Stimulated activated CD4-positive, alpha-beta T cell treated with anti-CD3 and anti-CD28 coated beads, Interleukin-4, amount 100 ng/mL, for 24 hours (primary cell): ENCODE results near the gene LILRB2.
"Not testable (repeated sequence)": the region's sequence is repeated elsewhere in the genome, so short reads cannot be mapped to it uniquely, and the experiment has no call there.

Source experiments
- DNase-seq: peaks from one replicate; pipeline ENCODE4 v3.0.0-alpha.2; 2020

The LILRB2 gene

GRCh38 chr19:54271587-54271986 is 9.3 kb downstream of the LILRB2 start:
- DNase-seq, result not testable (repeated sequence)

DNA sequence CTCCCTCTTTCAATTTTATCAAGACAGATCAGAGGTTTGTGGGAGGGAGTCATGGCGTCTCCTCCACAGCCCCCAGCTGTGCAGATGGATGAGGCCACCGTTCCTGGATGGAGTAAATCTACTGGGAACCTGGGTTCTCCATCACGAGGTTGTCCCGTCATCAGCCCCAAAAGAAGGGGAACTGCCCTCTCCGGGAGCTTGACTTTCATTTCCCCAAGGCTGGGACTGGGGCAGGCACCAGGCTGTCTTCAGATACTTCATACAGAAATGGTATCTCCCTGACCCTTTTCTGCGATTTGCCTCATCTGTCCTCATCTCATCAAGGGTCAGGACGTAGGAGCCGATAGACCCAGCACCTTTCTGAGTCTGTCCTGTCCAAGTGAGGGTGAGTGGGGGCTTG is 9.8 kb downstream of the LILRB2 start:
- DNase-seq, result no peak

DNA sequence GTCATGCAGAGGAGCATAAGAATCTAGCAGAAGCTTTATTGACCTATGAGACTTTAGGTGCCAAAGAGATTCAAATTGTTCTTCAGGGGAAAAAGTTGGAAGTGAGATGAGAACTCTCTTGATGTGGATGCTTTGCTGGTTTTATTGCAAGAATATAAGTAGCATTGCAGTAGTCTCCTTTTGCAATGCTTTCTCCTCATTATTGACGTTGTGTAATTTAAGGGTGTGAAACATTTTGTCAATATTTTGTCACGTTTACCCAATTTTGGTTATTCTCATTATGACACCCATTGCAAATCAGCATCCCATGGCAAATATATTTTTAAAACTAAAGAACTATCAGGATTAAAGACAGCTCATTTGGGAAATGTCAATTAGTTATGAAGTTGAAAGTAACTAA is 12.0 kb downstream of the LILRB2 start:
- no peak for DNase-seq

- DNase-seq, result peak; percentile 73
Measured at GRCh38 chr19:54266133-54266532, 14.8 kb downstream of the LILRB2 start.

DNA sequence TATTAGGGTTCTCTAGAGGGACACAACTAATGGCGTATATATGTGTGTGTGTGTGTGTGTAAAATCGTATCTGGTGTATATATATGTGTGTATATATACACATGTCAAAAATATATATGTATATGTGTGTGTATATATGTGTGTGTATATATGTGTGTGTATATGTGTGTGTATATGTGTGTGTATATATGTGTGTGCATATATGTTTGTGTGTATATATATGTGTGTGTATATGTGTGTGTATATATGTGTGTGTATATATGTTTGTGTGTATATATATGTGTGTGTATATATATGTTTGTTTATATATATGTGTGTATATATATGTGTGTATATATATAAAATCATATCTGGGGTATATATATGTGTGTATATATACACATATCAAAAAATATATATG is 18.4 kb downstream of the LILRB2 start:
- DNase-seq, result no peak

DNA sequence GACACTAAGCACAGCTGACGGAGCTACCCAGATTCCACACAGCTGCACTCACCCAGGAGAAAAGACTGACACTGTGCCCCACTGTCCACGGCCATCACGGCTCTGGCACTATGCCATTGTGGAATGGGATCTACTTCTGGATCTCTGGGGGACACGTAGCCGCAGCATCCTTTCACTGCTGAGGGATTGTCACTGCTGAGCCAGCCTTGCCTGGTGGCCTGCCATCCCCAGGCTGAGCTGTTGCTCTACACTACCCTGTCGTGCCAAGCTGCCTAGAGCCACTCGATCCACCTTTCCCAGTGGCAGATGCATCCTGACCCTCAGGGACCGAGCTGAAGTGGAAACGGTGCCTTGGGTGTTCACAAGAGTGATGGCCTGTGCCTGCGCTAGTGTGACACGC is 18.8 kb downstream of the LILRB2 start:
- no peak for DNase-seq

DNA sequence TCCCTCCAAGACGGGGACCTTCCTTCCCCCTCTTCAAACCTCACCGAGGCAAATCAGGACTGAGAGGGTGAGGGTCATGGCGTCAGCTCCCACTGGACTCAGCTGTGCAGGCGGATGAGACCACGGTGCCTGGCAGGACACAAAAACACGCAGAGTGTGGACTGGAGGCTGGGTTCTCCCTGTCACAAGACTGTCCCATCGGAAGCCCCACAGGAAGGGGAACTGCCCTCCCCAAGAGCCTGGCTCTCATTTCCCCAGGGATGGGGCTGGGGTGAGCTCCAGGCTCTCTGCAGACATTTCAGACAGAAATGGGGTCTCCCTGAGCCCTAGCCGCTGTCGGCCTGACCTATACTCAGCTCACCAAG is 23.8 kb downstream of the LILRB2 start, which contains the start of gene LILRB5:
Gene LILRB5, minus strand, starts transcription at position 158 of the 365 bp plus-strand sequence. Its CDS starts 80 bp downstream, at position 78.
- DNase-seq, result no peak

DNA sequence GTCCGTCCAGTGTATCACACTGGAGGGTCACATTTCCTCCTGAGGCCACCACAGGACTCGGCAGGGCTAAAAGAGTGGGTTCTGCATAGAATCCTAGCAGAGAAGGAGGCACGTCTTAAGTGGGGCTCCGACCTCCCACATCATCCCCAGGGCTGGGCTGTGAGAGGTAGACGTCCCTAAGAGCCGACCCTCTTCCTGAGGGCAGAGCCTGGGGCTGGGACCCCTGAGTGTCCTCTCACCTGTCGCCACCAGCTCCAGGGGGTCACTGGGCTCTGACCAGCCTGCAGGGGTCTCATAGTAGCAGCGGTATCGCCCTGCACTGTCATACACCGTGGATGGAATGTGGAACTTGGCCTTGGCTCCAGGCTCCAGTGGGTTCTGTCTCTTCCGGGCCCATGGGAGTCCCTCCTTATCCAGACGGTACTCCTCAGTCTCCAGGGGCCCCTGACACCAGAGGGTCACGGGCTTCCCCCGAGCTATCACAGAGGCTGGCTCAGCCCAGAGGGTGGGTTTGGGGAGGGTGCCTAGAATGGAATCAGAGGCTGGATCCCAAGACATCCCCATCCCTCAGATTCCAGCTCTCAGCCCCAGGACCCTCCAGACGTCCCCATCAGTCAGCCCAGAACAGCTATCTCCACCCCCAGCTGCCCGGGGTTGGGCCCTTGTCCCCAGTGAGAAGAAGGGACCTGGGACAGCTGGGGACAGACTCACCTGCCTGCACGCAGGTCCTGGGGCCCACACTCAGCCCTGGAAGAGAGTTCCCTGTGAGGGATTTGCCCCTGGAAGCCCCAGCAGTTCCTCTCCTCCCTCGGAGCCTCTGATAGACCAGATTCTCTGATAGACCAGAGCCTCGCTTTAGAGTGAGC is 24.4 kb downstream of the LILRB2 start:
- no peak for DNase-seq

DNA sequence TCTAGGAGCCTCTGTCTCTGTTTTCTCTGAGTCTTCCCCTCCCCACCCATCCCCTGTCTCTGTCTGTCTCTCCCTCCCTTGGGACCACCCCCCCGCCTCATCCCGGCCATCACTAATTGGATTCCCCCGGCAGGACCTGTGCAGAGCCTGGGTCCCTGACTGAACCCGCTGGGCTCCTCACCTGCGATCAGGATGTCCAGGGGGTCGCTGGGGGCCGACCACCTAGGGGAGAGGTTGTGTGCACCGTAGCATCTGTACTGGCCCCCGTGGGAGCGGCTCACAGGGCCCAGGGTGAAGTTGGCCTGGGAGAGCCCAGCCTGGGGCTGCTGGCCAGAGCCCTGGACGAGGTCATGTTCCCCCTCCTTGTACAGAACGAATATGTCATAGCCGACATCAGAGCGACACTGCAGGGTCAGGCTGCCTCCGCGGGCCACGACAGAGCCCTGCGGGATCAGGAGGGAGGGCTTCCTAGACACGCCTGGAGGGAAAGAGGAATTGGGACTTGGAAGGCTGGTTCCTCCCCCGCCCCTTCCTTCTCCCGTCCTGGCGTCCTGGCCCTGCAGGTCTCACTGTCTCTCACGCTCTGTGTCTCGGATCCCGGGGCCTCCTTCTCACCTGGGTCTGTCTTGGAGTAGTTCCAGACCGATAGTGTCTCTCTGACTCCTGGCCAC is 25.7 kb downstream of the LILRB2 start:
- DNase-seq, result no peak

DNA sequence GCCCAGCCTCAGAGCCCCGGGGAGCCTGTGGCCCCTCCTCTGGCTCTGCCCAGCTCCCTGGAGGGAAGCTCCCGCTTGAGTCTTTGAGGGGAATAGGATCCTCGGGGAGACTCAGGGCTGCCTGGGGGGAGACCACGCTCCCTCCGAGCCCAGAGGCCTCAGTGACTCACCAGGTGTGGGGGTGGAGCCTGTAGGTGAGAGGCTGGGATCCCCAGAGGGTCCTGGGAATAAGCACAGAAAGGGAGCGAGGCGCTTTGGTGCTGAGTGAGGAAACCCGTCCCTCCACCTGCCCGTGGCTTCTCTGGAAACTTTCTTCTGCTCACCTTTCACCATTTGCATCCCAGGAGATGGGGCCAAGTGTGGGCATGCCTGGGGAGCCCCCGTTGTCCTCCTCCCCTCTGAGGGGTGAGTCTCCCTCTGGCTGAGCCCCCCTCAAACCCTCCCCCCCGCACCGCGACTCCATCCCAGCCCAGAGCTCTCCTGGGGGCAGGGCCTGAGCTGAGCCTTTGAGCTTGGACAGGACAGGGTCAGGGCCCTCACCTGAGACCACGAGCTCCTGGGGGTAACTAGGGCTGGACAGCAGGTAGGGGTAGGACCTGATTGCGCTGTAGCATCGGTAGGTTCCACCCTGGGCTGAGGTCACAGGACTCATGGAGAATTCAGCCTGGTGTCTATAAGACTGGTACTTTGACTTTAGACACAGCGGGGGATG is 26.6 kb downstream of the LILRB2 start:
- no peak for DNase-seq

GRCh38 chr19:54253331-54254194 is 27.3 kb downstream of the LILRB2 start:
- DNase-seq, result no peak

DNA sequence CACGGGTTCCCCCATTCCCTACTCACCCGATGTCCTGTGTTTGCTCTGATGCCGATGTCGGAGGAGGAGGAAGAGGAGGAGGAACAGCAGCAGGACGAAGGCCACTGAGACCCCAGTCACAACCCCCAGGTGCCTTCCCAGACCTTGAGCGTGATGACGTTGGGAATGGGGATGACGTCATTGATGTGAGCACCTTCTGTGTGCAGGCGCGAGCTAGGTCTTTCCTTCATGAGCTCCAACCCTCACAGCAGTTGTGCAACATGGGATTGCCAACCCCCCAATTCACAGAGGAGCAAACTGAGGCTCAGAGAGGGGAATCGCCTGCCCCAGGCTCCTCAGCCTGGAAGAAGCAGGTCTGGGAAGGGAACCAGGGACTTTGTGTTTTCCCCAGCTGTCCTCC is 28.1 kb downstream of the LILRB2 start:
- no peak for DNase-seq

GRCh38 chr19:54252243-54252642 is 28.7 kb downstream of the LILRB2 start:
- no peak for DNase-seq

- DNase-seq, result peak; percentile 47
Measured at GRCh38 chr19:54248016-54248601, 32.8 kb downstream of the LILRB2 start.

GRCh38 chr19:54247106-54247930 is 33.6 kb downstream of the LILRB2 start:
- no peak for DNase-seq

- DNase-seq, result no peak
Measured at GRCh38 chr19:54245936-54246335, 35.0 kb downstream of the LILRB2 start.

- DNase-seq, result not testable (repeated sequence)
Measured at GRCh38 chr19:54243809-54244208, 37.1 kb downstream of the LILRB2 start.

DNA sequence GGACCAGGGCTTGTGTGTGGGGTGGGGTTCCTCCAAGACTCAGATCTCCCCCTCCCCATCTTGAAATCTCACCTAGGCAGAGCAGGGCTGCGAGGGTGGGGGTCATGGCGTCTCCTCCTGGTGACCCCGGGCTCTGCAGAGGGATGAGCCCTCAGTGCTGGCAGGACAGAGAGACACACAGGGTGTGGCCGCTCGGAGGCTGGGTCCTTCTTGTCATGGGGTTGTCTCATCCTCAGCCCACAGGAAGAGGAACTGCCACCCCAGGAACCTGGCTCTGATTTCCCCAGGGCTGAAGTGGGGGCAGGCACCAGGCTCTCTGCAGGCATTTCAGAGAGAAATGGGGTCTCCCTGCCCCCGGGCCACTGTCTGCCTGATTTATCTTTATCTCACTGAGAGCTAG is 38.3 kb downstream of the LILRB2 start, which contains the start of gene LILRA6:
Gene LILRA6, minus strand, starts transcription at position 145 of the 400 bp plus-strand sequence.
- not testable (repeated sequence) for DNase-seq

GRCh38 chr19:54242234-54242633 is 38.7 kb downstream of the LILRB2 start:
- not testable (repeated sequence) for DNase-seq

GRCh38 chr19:54240372-54241336 is 40.3 kb downstream of the LILRB2 start:
- DNase-seq, result not testable (repeated sequence)
